Motor neuron (in vitro differentiated cells): ENCODE measurements around the gene BEST3. TPM values are rescaled to one million over a fixed set of nuclear protein-coding genes. Genes with fewer than 3 reads are reported as not detected.
A peak's percentile ranks its signal among the peaks of the same experiment; 100 is the strongest.

Source experiments
- ATAC-seq, 8 experiments: fragments of 200-7000 bp; cut with Tn5 transposase; replicated peaks in 6 of 8; 2 replicates each; pipeline ENCODE4 v1.8.0; 2021; ENCODE audit warnings: mild to moderate bottlenecking in 8 of 8, moderate library complexity in 8 of 8
- H3K27ac ChIP-seq, 2 donors: fragments of 250-450 bp; sonication (Bioruptor Pico); 2 replicates each; pipeline ENCODE4 v1.9.0; 2021; ENCODE audit warnings: antibody characterized with exemption in 2 of 2, mild to moderate bottlenecking in 2 of 2, moderate library complexity in 1 of 2
- H3K4me1 ChIP-seq, 2 donors: fragments of 250-450 bp; sonication (Bioruptor Pico); replicated peaks in 1 of 2; 2 replicates each; pipeline ENCODE4 v1.6.1; 2021; ENCODE audit warnings: antibody characterized with exemption in 2 of 2, mild to moderate bottlenecking in 2 of 2, moderate library complexity in 1 of 2
- H3K4me3 ChIP-seq, 5 donors: fragments of 250-450 bp; sonication (Bioruptor Pico); 2 replicates each; pipeline ENCODE4 v1.9.0; 2021; ENCODE audit warnings: antibody characterized with exemption in 5 of 5, mild to moderate bottlenecking in 5 of 5, moderate library complexity in 4 of 5
- WGBS, 10 experiments: fragments of 450-650 bp; shearing (Covaris generic); methylation state at CpG; one replicate each; pipeline ENCODE4 v1.0.0; 2022; 5-methylcytosine and 5-hydroxymethylcytosine counted together
- in situ Hi-C, 9 experiments: fragments of 400-800 bp; cut with MboI; loops; one replicate each; pipeline ENCODE4 v1.15.0; 2021; ENCODE audit warnings: low sequenced_read_pairs in 9 of 9, low pct_unique_long_range_greater_than_20kb in 2 of 9; ENCODE audit not compliant: unreplicated experiment in 9 of 9
- total RNA-seq, 8 experiments: library from RNA; unstranded; fragments of 300-600 nt; gene quantifications; 2 replicates each; pipeline versions ENCODE4 v1.2.3 to v1.2.4, GENCODE V29; 2022

Gene BEST3
- total RNA-seq, 8 experiments from 2014 or later = 0.07 to 1.7 (median 0.35) TPM; not detected in 2

- peaks cover 5 to 7% of the 10 kb centered on the region in 2 donors for H3K4me1 ChIP-seq
- WGBS, 10 experiments = 33 to 93% (median 59%) methylated on average over 3 to 7 of the region's 9 CpGs; no CpG with 5 or more reads in 2 of the 10 experiments
- peak in 7 of 8 experiments; percentile 38 to 90 (median 49) for ATAC-seq
- no peak overlapping the region for H3K4me3 ChIP-seq
- in situ Hi-C loops = no loop called here
- H3K27ac ChIP-seq = no peak overlapping the region
Measured at GRCh38 chr12:69657376-69658137, 41.5 kb downstream of the BEST3 start.

DNA sequence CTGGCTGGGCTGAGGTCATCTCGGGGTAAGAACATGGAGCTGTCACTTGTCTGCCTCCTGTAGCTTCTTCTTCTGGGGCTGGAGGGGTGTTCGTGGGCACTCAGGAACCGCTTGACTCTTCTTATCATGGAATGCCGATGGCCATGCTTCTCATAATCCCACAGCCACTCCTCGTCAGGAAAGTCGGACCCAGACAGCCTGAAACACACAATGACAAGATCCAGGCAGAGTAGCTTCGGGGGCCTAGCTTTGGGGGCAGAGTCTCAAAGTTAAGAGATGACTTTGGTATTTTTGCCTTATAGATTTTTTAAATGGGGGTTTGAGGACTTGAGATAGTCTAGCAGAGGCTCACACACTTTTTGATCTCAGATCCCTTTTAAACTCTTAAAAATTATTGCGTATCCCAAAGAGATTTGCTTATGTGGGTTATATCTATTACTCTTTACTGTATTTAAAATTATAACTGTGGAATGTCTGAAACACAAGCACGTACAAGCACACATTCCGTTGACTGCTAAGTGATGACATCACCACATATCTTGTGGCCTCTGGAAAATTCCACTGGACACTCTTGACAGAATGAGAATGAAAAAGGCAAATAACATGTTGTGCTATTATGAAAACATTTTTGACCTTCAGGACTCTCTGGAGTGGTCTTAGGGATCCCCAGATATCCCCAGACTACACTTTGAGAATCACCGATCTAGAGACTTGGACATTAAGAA is 43.3 kb downstream of the BEST3 start:
- in situ Hi-C loops = no loop called here

GRCh38 chr12:69653703-69654102 is 45.4 kb downstream of the BEST3 start:
- Histone ChIP-seq H3K27ac (no peak overlapping the region), H3K4me1 (peaks cover 5 to 7% of the 10 kb centered on the region in 2 donors), H3K4me3 (no peak overlapping the region)
- ATAC-seq = peak in 2 of 8 experiments; percentile 24 to 66
- 30 to 100% (median 76%) methylated on average over 1 to 8 of the region's 8 CpGs for whole genome bisulfite sequencing, 10 experiments
- in situ Hi-C loops = no loop called here

More for the DNA sequence above, 43.3 kb downstream of the BEST3 start:
- WGBS, 10 experiments = 45 to 100% (median 91%) methylated on average over 1 to 10 of the region's 11 CpGs; no CpG with 5 or more reads in 1 of the 10 experiments
- Histone ChIP-seq H3K4me3 (no peak overlapping the region), H3K27ac (no peak overlapping the region), H3K4me1 (peaks cover 5 to 7% of the 10 kb centered on the region in 2 donors)
- ATAC-seq = peak in 3 of 8 experiments; percentile 25 to 51 (median 27)

DNA sequence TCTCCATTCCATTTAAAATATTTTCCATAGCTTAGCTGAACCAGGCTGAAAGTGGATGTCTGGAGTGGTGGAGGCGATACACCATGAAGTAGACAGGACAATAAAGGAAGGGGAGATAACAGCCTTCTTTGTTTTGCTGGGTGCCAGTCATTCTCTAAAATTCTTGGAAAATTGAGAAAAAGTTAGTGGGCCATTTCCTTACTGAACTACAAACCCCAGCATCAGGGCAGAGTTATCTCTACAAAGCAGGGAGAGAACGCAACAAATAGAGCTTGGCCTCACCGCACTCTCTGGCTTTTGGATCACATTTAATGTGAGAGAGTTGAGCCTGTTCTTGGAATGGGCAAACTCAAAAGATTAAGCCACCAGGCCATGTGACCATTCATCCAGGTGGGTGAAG is 47.2 kb downstream of the BEST3 start:
- ATAC-seq = no peak
- 78 to 100% (median 95%) methylated on average over 1 to 3 of the region's 3 CpGs for WGBS, 10 experiments
- Histone ChIP-seq H3K4me1 (no peaks in the 10 kb centered on the region), H3K4me3 (no peak overlapping the region), H3K27ac (no peak overlapping the region)
- in situ Hi-C loops = no loop called here

GRCh38 chr12:69649529-69649928 is 49.6 kb downstream of the BEST3 start:
- in situ Hi-C loops = no loop called here
- ATAC-seq = no peak
- no peak overlapping the region for H3K27ac ChIP-seq
- H3K4me3 ChIP-seq = no peak overlapping the region
- WGBS, 10 experiments = 13 to 83% (median 54%) methylated on average over 1 to 4 of the region's 4 CpGs; no CpG with 5 or more reads in 1 of the 10 experiments
- H3K4me1 ChIP-seq = no peaks in the 10 kb centered on the region

DNA sequence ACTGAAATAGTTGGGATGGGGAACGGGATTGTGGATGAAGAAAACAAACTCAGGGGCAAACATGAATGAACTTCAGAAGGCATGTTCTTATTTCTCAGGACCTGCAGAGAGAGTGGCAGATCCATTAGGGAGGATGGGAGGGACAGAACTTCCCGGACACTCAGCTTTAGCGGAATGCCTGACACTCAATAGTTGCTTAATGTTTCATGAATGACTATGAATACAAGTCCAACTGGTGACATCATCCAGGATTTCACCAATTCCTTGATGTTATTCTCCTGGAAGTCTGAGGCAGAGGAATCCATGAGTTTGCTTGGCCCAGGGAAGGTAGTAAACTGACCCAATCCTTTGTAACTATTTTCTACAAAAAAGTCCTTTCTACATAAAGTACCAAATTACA is 50.6 kb downstream of the BEST3 start:
- in situ Hi-C loops = no loop called here
- Histone ChIP-seq H3K4me3 (no peak overlapping the region), H3K27ac (no peak overlapping the region), H3K4me1 (no peaks in the 10 kb centered on the region)
- peak in 3 of 8 experiments; percentile 36 to 99 (median 97) for ATAC-seq
- WGBS, 10 experiments = 0 to 100% (median 77%) methylated on average over 1 to 3 of the region's 3 CpGs; no CpG with 5 or more reads in 1 of the 10 experiments

- Histone ChIP-seq H3K4me1 (no peaks in the 10 kb centered on the region), H3K4me3 (no peak overlapping the region), H3K27ac (no peak overlapping the region)
- in situ Hi-C loops = no loop called here
- ATAC-seq = no peak
- WGBS, 10 experiments = 33 to 100% (median 65%) methylated on average over 1 to 4 of the region's 4 CpGs
Measured at GRCh38 chr12:69647178-69647577, 51.9 kb downstream of the BEST3 start.

GRCh38 chr12:69645031-69645430 is 54.1 kb downstream of the BEST3 start:
- in situ Hi-C loops = no loop called here
- no peak overlapping the region for H3K27ac ChIP-seq
- no peak overlapping the region for H3K4me3 ChIP-seq
- 20 to 85% (median 63%) methylated on average over 1 to 2 of the region's 2 CpGs; no CpG with 5 or more reads in 2 of the 10 experiments for WGBS, 10 experiments
- H3K4me1 ChIP-seq = no peaks in the 10 kb centered on the region
- ATAC-seq = no peak

DNA sequence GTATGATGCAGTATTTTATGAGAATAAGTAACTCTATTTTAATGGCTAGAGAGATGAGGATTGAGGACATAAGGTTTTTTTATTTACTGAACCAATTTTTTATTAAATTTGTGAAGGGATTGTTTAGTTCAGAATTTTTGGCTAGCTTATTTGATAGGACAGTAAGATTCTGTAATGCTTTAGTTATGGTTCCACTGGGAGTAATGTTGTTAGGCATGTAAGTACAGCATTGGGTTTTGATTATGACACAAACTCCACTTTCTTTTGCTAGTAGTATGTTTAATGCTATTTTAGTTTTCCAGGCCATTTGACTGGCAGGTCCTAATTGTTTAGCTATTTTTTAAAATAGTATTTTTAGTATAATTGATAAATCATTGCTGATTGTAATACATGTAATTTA is 54.6 kb downstream of the BEST3 start:
- H3K4me1 ChIP-seq = no peaks in the 10 kb centered on the region
- no peak for ATAC-seq
- in situ Hi-C loops = no loop called here
- H3K4me3 ChIP-seq = no peak overlapping the region
- no peak overlapping the region for H3K27ac ChIP-seq

GRCh38 chr12:69642531-69642930 is 56.6 kb downstream of the BEST3 start:
- in situ Hi-C loops = no loop called here
- 57 to 90% (median 84%) methylated on average over 1 to 4 of the region's 6 CpGs; no CpG with 5 or more reads in 4 of the 10 experiments for WGBS, 10 experiments
- H3K4me3 ChIP-seq = no peak overlapping the region
- no peaks in the 10 kb centered on the region for H3K4me1 ChIP-seq
- no peak overlapping the region for H3K27ac ChIP-seq
- no peak for ATAC-seq

DNA sequence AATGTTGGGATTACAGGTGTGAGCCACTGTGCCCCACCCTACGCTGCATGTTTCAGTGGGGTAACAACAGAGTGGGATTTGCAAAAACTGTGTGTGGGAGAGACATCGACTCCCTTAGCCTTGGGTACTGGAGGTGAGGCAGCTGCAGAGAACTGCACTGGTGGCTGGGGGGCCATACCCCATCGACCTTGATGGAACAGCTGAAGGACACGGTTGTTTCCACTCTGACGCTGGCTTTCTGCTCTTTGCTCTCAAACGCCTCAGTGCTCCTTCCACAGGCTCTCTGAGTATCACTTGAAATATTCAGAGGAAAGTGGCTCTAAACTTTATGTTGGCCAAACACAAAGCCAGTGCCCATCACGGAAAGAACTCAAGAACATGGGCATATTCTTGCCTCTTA is 57.6 kb downstream of the BEST3 start:
- Histone ChIP-seq H3K4me1 (no peaks in the 10 kb centered on the region), H3K27ac (no peak overlapping the region), H3K4me3 (no peak overlapping the region)
- in situ Hi-C loops = no loop called here
- ATAC-seq = no peak
- WGBS, 10 experiments = 40 to 100% (median 93%) methylated on average over 1 to 3 of the region's 7 CpGs; no CpG with 5 or more reads in 4 of the 10 experiments

GRCh38 chr12:69639400-69640016 is 59.6 kb downstream of the BEST3 start:
- H3K4me1 ChIP-seq = no peaks in the 10 kb centered on the region
- no peak overlapping the region for H3K27ac ChIP-seq
- WGBS, 10 experiments = 0 to 60% (median 33%) methylated on average over 1 to 9 of the region's 12 CpGs
- peak in 6 of 8 experiments; percentile 58 to 99 (median 88) for ATAC-seq
- in situ Hi-C loops = no loop called here
- no peak overlapping the region for H3K4me3 ChIP-seq

GRCh38 chr12:69633061-69633460 is 66.0 kb downstream of the BEST3 start:
- in situ Hi-C loops = no loop called here
- 27 to 100% (median 86%) methylated on average over 1 to 2 of the region's 2 CpGs; no CpG with 5 or more reads in 1 of the 10 experiments for WGBS, 10 experiments
- H3K4me3 ChIP-seq = no peak overlapping the region
- H3K27ac ChIP-seq = no peak overlapping the region
- no peaks in the 10 kb centered on the region for H3K4me1 ChIP-seq
- ATAC-seq = peak in 2 of 8 experiments; percentile 17 to 47
